RCC 7860 (cell line): ENCODE data around the gene CRISP2.

ENCODE experiments used
- DNase-seq: peaks from one replicate; pipeline ENCODE4 v3.0.0-alpha.2; 2015; ENCODE audit warnings: low spot score
- FAIRE-seq: peaks from 2 replicates; lab custom pipeline; 2012; peaks lifted over from hg19 to GRCh38; lab: Jason Lieb, UNC

Gene CRISP2

GRCh38 chr6:49662892-49663261, 50.5 kb downstream of the CRISP2 start:
- no peak for FAIRE-seq
- no peak for DNase-seq

- FAIRE-seq = no peak
- no peak for DNase-seq
Observed at GRCh38 chr6:49662231-49662891, 51.0 kb downstream of the CRISP2 start.

GRCh38 chr6:49653942-49654341, 59.4 kb downstream of the CRISP2 start:
- no peak for FAIRE-seq
- DNase-seq = no peak

GRCh38 chr6:49653438-49653837, 59.9 kb downstream of the CRISP2 start:
- DNase-seq (no peak), FAIRE-seq (no peak)

DNA sequence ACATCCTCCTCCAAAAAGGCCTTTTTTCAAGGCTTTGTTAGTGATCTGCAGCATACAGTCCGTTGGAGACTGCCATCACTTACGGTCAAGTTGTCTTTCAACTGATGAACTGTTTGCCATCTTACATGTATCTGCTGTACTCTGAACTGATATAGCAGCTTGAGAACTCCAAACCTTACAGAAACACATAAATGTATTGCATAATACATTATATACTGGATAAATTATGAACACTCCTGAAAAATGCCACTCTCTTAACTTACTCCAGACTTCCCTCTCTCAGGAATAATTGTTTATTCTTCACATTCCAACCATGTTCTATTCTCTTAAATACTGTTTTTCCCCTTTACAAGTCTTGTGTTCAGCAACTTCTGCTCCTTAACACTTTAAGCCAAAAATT, 62.1 kb downstream of the CRISP2 start:
- no peak for DNase-seq
- FAIRE-seq = no peak

DNA sequence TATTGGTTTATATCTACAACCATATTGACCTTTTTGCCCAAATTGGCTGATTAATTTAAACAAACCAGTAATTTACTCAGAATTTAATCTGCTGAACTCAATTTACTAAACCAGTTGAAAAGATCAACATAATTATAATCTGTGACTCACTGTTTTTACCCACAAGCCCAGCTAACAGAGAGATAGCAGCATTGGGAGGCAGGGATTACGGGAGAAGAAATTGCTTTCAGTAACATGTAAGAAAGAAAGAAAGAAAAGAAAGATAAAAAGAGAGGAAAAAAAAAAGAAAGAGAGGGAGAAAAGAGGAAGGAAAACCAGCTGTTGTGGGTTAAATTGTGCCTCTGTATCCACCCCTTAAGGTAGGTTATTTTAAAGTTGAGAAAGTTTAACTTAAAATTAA, 63.4 kb downstream of the CRISP2 start:
- DNase-seq = no peak
- no peak for FAIRE-seq

DNA sequence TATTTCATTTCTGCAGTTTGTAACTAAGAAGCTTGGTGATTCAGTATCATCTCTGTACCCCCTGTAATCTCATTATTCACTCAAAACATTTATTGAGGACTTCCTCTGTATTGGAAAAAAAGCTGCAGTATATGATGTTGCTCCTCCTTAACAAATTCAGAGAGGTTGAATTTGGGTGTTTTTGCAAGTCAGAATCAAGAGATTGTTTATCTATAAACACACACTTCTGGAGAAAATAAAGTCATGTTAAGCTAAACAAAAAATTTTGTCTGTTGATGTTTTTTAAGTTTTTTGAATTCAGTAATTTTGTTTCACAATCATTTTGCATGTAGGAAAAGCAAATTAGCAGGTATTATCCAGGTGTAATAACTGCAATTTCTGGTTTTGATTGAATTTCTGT, 65.3 kb downstream of the CRISP2 start:
- no peak for DNase-seq
- no peak for FAIRE-seq

DNA sequence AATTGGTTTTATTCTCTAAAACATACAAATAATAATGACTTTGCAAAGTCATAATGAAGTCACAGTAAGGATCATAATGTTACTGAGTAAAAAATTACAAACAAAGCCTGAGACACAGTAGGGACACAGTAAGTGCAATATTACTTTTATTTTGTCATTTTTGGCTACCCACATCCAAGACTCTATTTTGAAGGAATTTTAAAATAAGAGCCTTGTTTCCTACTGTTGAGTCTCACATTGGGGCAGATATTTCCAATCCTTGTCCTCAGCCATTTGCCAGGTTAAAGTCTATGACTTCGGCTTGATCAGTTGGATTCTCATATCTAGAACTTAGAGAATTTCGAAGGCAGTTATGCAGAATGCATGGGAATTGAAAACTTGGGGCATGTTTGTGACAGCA, 65.9 kb downstream of the CRISP2 start:
- FAIRE-seq = no peak

GRCh38 chr6:49646942-49647341, 66.4 kb downstream of the CRISP2 start:
- DNase-seq (no peak), FAIRE-seq (no peak)

More for the DNA sequence above, 65.9 kb downstream of the CRISP2 start:
- no peak for DNase-seq

DNA sequence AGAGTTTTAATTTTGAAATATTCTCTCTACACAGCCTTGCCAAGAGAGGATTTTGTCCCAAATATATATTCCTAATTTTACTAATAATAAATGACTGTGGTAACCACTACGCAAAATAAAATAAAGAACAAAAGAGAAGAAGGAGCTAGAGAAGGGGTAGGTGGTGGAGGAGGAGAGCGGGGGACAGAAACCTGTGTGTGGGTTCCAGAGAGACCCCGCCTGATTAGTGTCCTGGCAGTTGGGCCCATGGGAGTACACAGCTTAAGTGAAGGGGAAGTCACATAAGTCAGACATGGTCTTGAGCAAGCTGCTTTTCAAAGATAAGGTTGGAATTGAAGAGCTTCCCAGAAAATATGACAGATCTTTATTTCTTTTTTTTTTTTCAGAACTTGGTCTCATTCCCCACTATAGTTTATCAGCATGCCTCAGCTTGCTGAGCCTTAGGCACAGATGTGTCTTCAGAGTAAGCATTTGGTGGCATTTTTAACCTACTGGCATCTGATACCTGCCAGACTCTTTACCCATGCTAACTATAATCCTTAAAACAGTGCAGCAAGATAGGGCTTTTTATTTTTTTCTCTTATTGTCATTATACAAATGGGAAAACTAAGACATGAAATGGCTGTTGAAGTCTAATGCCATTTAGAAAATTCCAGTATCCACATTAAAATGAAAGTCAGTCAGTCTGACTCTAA, 67.1 kb downstream of the CRISP2 start:
- DNase-seq (no peak), FAIRE-seq (no peak)

DNA sequence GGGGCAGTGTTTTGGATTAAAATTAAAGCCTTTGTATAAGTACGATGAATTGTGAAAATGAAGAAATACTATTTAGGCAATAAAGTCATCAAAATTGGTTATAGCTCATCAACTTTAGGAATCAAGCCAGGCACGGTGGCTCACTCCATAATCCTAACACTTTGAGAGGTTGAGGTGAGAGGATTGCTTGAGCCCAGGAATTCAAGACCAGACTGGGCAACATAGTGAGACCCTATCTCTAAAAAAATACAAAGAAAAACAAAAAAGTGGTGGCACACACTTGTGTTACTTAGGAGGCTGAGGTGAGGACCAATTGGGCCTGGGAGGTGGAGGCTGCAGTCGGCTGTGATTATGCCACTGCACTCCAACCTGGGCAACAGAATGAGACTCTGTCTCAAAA, 68.2 kb downstream of the CRISP2 start:
- DNase-seq (no peak), FAIRE-seq (no peak)
